SK-N-SH (cell line): ENCODE data around the gene CES3. TPM values are rescaled to one million over a fixed set of nuclear protein-coding genes. Genes with fewer than 3 reads are reported as not detected.

Experiments
- CTCF ChIA-PET: fragments of 300-600, 350-600 bp; formaldehyde crosslinking; extraction: SDS; loops from one replicate; lab custom pipeline; 2021; lab: Yijun Ruan, JAX
- POLR2A ChIA-PET: fragments of 350-600 bp; sonication (Branson Sonifier 250); formaldehyde crosslinking; extraction: SDS; loops from one replicate; lab custom pipeline; 2020; ENCODE audit warnings: antibody characterized with exemption, inconsistent platforms; lab: Yijun Ruan, JAX
- DNase-seq: peaks from one replicate; pipeline ENCODE4 v3.0.0; 2012
- H2AFZ ChIP-seq: fragments of 200-600 bp; sonication (generic); 2 replicates; pipeline ENCODE4 v1.8.1; 2016; ENCODE audit warnings: antibody characterized with exemption, mild to moderate bottlenecking, low read depth
- H3F3A ChIP-seq: fragments of 200-600 bp; sonication (generic); replicated peaks from 2 replicates; pipeline ENCODE3; 2016; ENCODE audit warnings: antibody characterized with exemption, mild to moderate bottlenecking; ENCODE audit not compliant: insufficient read depth
- H3K27ac ChIP-seq, 2 experiments: fragments of 200-500 bp in 1 of 2; fragments of 200-600 bp in 1 of 2; sonication (Bioruptor generic) in 1 of 2; sonication (generic), shearing (Covaris generic) in 1 of 2; 2 replicates each; pipeline versions ENCODE4 v1.5.1 to v1.6.1; 2014 to 2016; ENCODE audit warnings: low read depth in 2 of 2, inconsistent platforms in 1 of 2, low read length in 1 of 2, mild to moderate bottlenecking in 1 of 2, mixed read lengths in 1 of 2
- H3K27me3 ChIP-seq: fragments of 200-600 bp; sonication (generic), shearing (Covaris generic); 2 replicates; pipeline ENCODE4 v1.6.1; 2016; ENCODE audit warnings: mixed run types; ENCODE audit not compliant: insufficient read depth
- H3K36me3 ChIP-seq, 2 experiments: fragments of 200-500 bp in 1 of 2; fragments of 200-600 bp in 1 of 2; sonication (Bioruptor generic) in 1 of 2; sonication (generic) in 1 of 2; replicated peaks in 1 of 2; 2 replicates each; pipeline versions ENCODE3 to v1.5.1; 2014 to 2016; ENCODE audit warnings: low read length in 1 of 2, mild to moderate bottlenecking in 1 of 2; ENCODE audit not compliant: insufficient read depth in 2 of 2, control insufficient read depth in 1 of 2
- H3K4me1 ChIP-seq, 2 experiments: fragments of 200-500 bp in 1 of 2; fragments of 200-600 bp in 1 of 2; sonication (Bioruptor generic) in 1 of 2; sonication (generic), shearing (Covaris generic) in 1 of 2; 2 replicates each; pipeline versions ENCODE4 v1.5.1 to v1.6.1; 2014 to 2016; ENCODE audit warnings: low read depth in 1 of 2, low read length in 1 of 2, mixed run types in 1 of 2; ENCODE audit not compliant: insufficient read depth in 2 of 2, control insufficient read depth in 1 of 2
- H3K4me2 ChIP-seq: fragments of 200-600 bp; sonication (generic), shearing (Covaris generic); 2 replicates; pipeline ENCODE4 v1.6.1; 2017; ENCODE audit warnings: mixed run types
- H3K4me3 ChIP-seq, 2 experiments: fragments of 200-500 bp in 1 of 2; fragments of 200-600 bp in 1 of 2; sonication (Bioruptor generic) in 1 of 2; sonication (generic), shearing (Covaris generic) in 1 of 2; 2 replicates each; pipeline versions ENCODE4 v1.5.1 to v1.8.1; 2014 to 2016; ENCODE audit warnings: low read depth in 2 of 2, inconsistent platforms in 1 of 2, low read length in 1 of 2, mild to moderate bottlenecking in 1 of 2, mixed read lengths in 1 of 2, moderate library complexity in 1 of 2
- H3K79me2 ChIP-seq: fragments of 200-600 bp; sonication (generic); 2 replicates; pipeline ENCODE4 v1.8.1; 2017; ENCODE audit warnings: mild to moderate bottlenecking; ENCODE audit not compliant: insufficient read depth
- H3K9ac ChIP-seq: fragments of 200-600 bp; sonication (generic); 2 replicates; pipeline ENCODE4 v1.6.1; 2017; ENCODE audit warnings: mixed run types
- H3K9me2 ChIP-seq: fragments of 200-600 bp; sonication (generic); 2 replicates; pipeline ENCODE4 v1.6.1; 2017; ENCODE audit warnings: mixed run types
- H3K9me3 ChIP-seq: fragments of 200-600 bp; sonication (generic); 2 replicates; pipeline ENCODE4 v1.6.1; 2017; ENCODE audit warnings: mixed run types, mild to moderate bottlenecking, moderate library complexity
- H4K20me1 ChIP-seq: fragments of 200-600 bp; sonication (generic); 2 replicates; pipeline ENCODE4 v1.6.1; 2017; ENCODE audit warnings: mild to moderate bottlenecking, mixed run types; ENCODE audit not compliant: insufficient read depth
- CHD2 ChIP-seq: fragments of 150-350 bp; IDR thresholded peaks from 2 replicates; pipeline ENCODE4 v1.6.1; 2018; ENCODE audit warnings: low read length; ENCODE audit not compliant: partially characterized antibody
- ELF1 ChIP-seq: IDR thresholded peaks from 2 replicates; pipeline ENCODE4 v1.4.0; 2012
- FOXM1 ChIP-seq: IDR thresholded peaks from 2 replicates; pipeline ENCODE4 v1.4.0; 2012; ENCODE audit warnings: low read depth, mild to moderate bottlenecking
- JUND ChIP-seq: IDR thresholded peaks from 2 replicates; pipeline ENCODE4 v1.4.0; 2012
- MEF2A ChIP-seq: IDR thresholded peaks from 2 replicates; pipeline ENCODE4 v1.4.0; 2012; ENCODE audit warnings: low read depth, borderline replicate concordance
- NFIC ChIP-seq: IDR thresholded peaks from 2 replicates; pipeline ENCODE4 v1.4.0; 2012; ENCODE audit warnings: borderline replicate concordance
- RAD21 ChIP-seq: IDR thresholded peaks from 2 replicates; pipeline ENCODE4 v1.6.1; 2012; ENCODE audit warnings: mild to moderate bottlenecking, low read length
- RCOR1 ChIP-seq: fragments of 150-350 bp; IDR thresholded peaks from 2 replicates; pipeline ENCODE4 v1.6.1; 2017; ENCODE audit warnings: antibody characterized with exemption, low read length
- RFX5 ChIP-seq: IDR thresholded peaks from 2 replicates; pipeline ENCODE4 v1.6.1; 2012; ENCODE audit warnings: mild to moderate bottlenecking, improper control_type of control experiment, low read length
- YY1 ChIP-seq: IDR thresholded peaks from 2 replicates; pipeline ENCODE4 v1.4.0; 2012; ENCODE audit warnings: low read depth, mild to moderate bottlenecking
- WGBS: methylation state at CpG from one replicate; pipeline ENCODE4 v1.1.6; 2017; ENCODE audit warnings: low lambda C conversion rate; 5-methylcytosine and 5-hydroxymethylcytosine counted together
- polyA plus RNA-seq, 3 experiments: library from polyadenylated mRNA; depleted of rRNA; stranded (reverse); fragments of >200 nt; gene quantifications; 2 replicates each; pipeline ENCODE4 v1.2.3, GENCODE V29; 2012
- TF ChIP-seq, protein P1 (sequence below): IDR thresholded peaks from 2 replicates; pipeline ENCODE4 v1.4.0; 2012; ENCODE audit warnings: low read depth, borderline replicate concordance
- TF ChIP-seq, protein P2 (sequence below): fragments of 150-350 bp; IDR thresholded peaks from 2 replicates; pipeline ENCODE4 v1.6.1; 2016; ENCODE audit warnings: mild to moderate bottlenecking, low read depth, low read length
- TF ChIP-seq, protein P3 (sequence below): IDR thresholded peaks from 2 replicates; pipeline ENCODE4; 2012
- TF ChIP-seq, protein P4 (sequence below): fragments of 200-600 bp; sonication (generic); IDR thresholded peaks from 2 replicates; pipeline ENCODE4 v1.6.1; 2017; ENCODE audit warnings: antibody characterized with exemption, mild to moderate bottlenecking, moderate library complexity
- TF ChIP-seq, protein P5 (sequence below): IDR thresholded peaks from 2 replicates; pipeline ENCODE4 v1.4.0; 2012; ENCODE audit warnings: low read depth

Gene CES3
- polyA plus RNA-seq, 1 of the 3 experiments (the other 2 are of a cell fraction), result 1.4 TPM

DNA sequence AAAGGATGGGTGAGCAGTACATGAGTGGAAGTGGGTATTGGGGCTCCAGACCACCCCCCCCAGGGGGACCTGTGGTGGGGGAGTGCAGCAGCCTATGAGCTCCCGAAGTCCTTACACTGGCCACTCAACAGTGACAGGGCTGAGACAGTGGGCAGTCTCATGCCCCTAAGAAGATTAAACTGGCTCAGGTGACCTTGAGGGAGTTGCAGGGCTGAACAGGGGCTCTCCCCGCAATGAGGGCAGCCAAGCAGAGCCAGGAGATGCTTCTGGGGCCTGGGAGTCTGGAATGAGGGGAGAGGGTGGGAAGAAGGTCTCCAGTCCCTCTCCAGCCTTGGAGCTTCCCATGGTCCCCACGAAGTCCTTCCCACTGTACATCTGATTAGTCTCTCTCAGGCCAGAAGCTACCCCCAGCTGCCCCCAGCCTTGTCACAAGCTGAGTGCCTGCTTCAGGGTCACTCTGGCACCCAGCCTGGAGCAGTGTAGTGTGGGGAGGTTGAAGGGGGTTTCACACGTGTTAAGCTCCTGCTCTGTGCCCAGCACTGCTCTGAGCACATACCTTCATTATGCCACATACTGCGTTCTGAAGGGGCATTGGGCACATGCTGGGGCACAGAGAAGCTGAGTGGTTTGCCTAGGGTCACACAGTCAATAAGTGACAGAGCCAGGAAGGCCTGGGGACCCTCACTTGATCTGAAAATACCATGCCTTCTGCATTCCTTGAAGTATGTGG is 41.3 kb upstream of the CES3 start:
- H3K4me3 ChIP-seq, result no peak overlapping the region
- H3K27me3 ChIP-seq, result no peaks in the 10 kb centered on the region
- ChIA-PET CTCF (interaction anchor here (0.8 to 13.6 kb wide), 3 partner anchors 8 to 24 kb away, joined by 5 to 174 read pairs (median 13); no protein-coding TSS in a partner anchor), POLR2A (no interaction called here)
- H3K4me1 ChIP-seq, result no peaks in the 10 kb centered on the region; a peak in 1 of 4 replicates
- H3K79me2 ChIP-seq, result no peaks in the 10 kb centered on the region
- DNase-seq, result no peak
- no peaks in the 10 kb centered on the region for H3K36me3 ChIP-seq
- H4K20me1 ChIP-seq, result no peaks in the 10 kb centered on the region
- H3F3A ChIP-seq, result no peaks in the 10 kb centered on the region
- no peak overlapping the region for H3K9ac ChIP-seq
- H2AFZ ChIP-seq, result no peak overlapping the region
- no peak for TF ChIP-seq RCOR1
- no peak for TF ChIP-seq RFX5
- no peak for TF ChIP-seq FOXM1
- TF ChIP-seq, protein P1, sequence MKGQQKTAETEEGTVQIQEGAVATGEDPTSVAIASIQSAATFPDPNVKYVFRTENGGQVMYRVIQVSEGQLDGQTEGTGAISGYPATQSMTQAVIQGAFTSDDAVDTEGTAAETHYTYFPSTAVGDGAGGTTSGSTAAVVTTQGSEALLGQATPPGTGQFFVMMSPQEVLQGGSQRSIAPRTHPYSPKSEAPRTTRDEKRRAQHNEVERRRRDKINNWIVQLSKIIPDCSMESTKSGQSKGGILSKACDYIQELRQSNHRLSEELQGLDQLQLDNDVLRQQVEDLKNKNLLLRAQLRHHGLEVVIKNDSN, result no peak
- TF ChIP-seq, protein P2, sequence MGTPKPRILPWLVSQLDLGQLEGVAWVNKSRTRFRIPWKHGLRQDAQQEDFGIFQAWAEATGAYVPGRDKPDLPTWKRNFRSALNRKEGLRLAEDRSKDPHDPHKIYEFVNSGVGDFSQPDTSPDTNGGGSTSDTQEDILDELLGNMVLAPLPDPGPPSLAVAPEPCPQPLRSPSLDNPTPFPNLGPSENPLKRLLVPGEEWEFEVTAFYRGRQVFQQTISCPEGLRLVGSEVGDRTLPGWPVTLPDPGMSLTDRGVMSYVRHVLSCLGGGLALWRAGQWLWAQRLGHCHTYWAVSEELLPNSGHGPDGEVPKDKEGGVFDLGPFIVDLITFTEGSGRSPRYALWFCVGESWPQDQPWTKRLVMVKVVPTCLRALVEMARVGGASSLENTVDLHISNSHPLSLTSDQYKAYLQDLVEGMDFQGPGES, result no peak
- TF ChIP-seq MEF2A, result no peak
- WGBS, result 45% methylated on average over 4 of the region's 5 CpGs
- no peaks in the 10 kb centered on the region for H3K9me2 ChIP-seq
- no peaks in the 10 kb centered on the region for H3K9me3 ChIP-seq
- H3K4me2 ChIP-seq, result no peak overlapping the region
- no peak overlapping the region for H3K27ac ChIP-seq

DNA sequence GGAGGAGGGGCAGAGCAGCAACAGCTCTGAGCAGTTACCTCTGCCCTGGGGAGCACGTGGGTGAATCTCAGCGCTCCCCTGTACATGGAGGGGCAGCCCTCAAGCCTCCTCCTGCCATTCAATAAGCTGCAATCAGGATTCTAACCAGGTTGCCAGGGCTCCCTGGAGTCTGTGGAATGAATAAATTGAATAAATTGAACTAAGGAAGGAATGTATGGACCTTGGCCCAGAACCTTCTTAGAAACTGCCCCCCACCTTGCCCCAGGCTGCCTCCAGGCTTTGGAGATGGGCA is 40.8 kb upstream of the CES3 start:
- Histone ChIP-seq H3K27me3 (no peaks in the 10 kb centered on the region), H2AFZ (no peak overlapping the region), H3K36me3 (no peaks in the 10 kb centered on the region), H3K79me2 (no peaks in the 10 kb centered on the region), H4K20me1 (no peaks in the 10 kb centered on the region), H3K4me3 (no peak overlapping the region), H3K9me3 (no peaks in the 10 kb centered on the region), H3K4me1 (no peaks in the 10 kb centered on the region; a peak in 1 of 4 replicates), H3K9ac (no peak overlapping the region), H3K4me2 (no peak overlapping the region), H3K9me2 (no peaks in the 10 kb centered on the region), H3K27ac (no peak overlapping the region), H3F3A (no peaks in the 10 kb centered on the region)
- POLR2A ChIA-PET, result no interaction called here
- 43% methylated on average over 2 of the region's 2 CpGs for WGBS
- TF ChIP-seq NFIC, result no peak
- TF ChIP-seq YY1, result no peak
- TF ChIP-seq ELF1, result no peak
- TF ChIP-seq, protein P3, sequence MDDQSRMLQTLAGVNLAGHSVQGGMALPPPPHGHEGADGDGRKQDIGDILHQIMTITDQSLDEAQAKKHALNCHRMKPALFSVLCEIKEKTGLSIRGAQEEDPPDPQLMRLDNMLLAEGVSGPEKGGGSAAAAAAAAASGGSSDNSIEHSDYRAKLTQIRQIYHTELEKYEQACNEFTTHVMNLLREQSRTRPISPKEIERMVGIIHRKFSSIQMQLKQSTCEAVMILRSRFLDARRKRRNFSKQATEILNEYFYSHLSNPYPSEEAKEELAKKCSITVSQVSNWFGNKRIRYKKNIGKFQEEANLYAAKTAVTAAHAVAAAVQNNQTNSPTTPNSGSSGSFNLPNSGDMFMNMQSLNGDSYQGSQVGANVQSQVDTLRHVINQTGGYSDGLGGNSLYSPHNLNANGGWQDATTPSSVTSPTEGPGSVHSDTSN, result no peak
- TF ChIP-seq, protein P2, result no peak
- TF ChIP-seq, protein P1, result no peak
- TF ChIP-seq RAD21, result no peak
- no peak for TF ChIP-seq RFX5
- TF ChIP-seq CHD2, result no peak
- TF ChIP-seq, protein P4, sequence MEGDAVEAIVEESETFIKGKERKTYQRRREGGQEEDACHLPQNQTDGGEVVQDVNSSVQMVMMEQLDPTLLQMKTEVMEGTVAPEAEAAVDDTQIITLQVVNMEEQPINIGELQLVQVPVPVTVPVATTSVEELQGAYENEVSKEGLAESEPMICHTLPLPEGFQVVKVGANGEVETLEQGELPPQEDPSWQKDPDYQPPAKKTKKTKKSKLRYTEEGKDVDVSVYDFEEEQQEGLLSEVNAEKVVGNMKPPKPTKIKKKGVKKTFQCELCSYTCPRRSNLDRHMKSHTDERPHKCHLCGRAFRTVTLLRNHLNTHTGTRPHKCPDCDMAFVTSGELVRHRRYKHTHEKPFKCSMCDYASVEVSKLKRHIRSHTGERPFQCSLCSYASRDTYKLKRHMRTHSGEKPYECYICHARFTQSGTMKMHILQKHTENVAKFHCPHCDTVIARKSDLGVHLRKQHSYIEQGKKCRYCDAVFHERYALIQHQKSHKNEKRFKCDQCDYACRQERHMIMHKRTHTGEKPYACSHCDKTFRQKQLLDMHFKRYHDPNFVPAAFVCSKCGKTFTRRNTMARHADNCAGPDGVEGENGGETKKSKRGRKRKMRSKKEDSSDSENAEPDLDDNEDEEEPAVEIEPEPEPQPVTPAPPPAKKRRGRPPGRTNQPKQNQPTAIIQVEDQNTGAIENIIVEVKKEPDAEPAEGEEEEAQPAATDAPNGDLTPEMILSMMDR, result no peak
- no peak for TF ChIP-seq JUND
- TF ChIP-seq, protein P5, sequence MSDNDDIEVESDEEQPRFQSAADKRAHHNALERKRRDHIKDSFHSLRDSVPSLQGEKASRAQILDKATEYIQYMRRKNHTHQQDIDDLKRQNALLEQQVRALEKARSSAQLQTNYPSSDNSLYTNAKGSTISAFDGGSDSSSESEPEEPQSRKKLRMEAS, result no peak
- CTCF ChIA-PET, result interaction anchor here (0.8 to 13.6 kb wide), 3 partner anchors 8 to 25 kb away, joined by 5 to 174 read pairs (median 13); no protein-coding TSS in a partner anchor
- DNase-seq, result no peak
